ENCODE data around the gene ROMO1.
"Not testable (repeated sequence)": the region's sequence is repeated elsewhere in the genome, so short reads cannot be mapped to it uniquely, and the experiment has no call there.

Gene ROMO1

DNA sequence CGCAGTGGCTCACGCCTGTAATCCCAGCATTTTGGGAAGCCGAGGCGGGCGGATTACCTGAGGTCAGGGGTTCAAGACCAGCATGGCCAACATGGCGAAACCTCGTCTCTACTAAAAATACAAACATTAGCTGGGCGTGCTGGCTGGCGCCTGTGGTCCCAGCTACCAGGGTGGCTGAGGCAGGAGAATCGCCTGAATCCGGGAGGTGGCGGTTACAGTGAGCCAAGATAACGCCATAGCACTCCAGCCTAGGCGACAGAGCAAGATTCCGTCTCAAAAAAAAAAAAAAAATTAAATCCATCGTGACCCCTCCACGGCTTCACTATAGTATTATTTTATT is 33.3 kb upstream of the ROMO1 start:
- no peaks in the 10 kb centered on the region for H3K9me3 Mint-ChIP-seq
- peak overlapping the region in 1 of 2 donors; percentile 10 for H3K4me3 Mint-ChIP-seq
- no peak overlapping the region for H3K27ac Mint-ChIP-seq

DNA sequence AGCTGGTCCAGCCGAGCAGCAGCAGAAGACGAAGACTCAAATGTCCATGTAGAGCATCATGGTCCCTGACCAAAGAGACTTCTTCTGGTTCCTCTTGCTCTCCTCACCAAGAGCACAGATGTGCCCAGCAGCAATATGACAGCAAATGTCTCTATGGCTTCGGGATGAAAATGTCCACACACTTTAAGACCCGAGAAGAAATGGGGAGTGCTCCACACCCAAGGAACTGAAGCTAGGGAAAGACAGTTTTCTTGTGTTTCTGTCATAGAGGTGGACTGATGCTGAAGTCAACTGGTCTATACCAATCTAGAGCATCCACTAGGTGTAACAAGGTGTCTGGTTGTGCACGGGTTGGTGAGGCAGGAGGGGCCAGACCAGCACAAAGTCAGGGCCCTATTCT is 30.0 kb upstream of the ROMO1 start:
- ATAC-seq (no peak), DNase-seq (no peak)
- no peaks in the 10 kb centered on the region for H3K27me3 Mint-ChIP-seq
- no peaks in the 10 kb centered on the region for H3K9me3 Mint-ChIP-seq
- H3K4me1 Mint-ChIP-seq, result peaks cover 7% of the 10 kb centered on the region
- H3K4me3 Mint-ChIP-seq, result no peak overlapping the region
- no peak overlapping the region for H3K27ac Mint-ChIP-seq

More for the DNA sequence above, 33.3 kb upstream of the ROMO1 start:
- Mint-ChIP-seq H3K4me1 (peaks cover 19% of the 10 kb centered on the region), H3K27me3 (no peaks in the 10 kb centered on the region)
- ATAC-seq, result no peak
- no peak for DNase-seq

DNA sequence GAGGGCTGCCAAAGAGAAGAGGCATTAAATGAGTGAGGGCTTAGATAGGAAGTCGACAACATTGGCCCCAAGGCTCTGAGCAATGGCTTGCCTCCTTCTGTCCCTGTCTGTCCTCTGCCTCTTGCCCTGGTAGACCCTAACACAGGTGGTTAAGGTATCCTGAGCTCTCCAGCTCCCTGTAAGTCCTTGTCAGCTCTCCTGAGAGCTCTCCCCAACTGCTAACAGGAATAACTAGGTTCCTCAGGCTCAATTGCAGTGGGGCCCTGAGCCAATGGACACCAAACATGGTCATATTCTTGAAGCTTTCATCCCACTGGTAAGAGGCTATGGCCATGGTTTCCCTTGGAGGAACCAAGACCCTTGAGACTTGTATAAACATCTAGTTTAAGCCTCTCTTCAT is 29.5 kb upstream of the ROMO1 start:
- Mint-ChIP-seq H3K27me3 (no peaks in the 10 kb centered on the region), H3K4me1 (peaks cover 6% of the 10 kb centered on the region), H3K9me3 (no peaks in the 10 kb centered on the region), H3K4me3 (no peak overlapping the region), H3K27ac (no peak overlapping the region)
- ATAC-seq (no peak), DNase-seq (no peak)

DNA sequence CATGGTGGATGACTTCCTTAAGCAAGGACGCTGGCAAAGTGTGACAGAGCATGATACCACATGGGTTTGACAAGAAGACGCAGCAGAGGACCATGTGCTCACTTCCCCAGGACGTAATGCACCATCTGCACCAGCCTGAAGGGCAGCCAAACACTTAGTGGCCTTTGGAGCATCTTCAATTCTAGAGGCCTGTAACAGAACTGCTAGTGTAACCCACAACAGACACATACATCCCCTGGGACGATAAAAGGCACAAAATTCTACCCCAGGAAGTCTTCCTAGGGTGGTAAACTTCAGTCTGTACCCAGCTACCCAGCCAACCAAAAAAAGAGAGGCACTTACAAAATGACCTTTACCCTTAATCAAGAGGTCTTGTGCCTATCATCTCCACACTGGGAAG is 25.3 kb upstream of the ROMO1 start:
- peak in 1 of 2 donors; percentile 1 for DNase-seq
- Mint-ChIP-seq H3K4me3 (no peak overlapping the region), H3K9me3 (no peaks in the 10 kb centered on the region), H3K27me3 (no peaks in the 10 kb centered on the region), H3K27ac (no peak overlapping the region), H3K4me1 (no peaks in the 10 kb centered on the region)
- no peak for ATAC-seq

DNA sequence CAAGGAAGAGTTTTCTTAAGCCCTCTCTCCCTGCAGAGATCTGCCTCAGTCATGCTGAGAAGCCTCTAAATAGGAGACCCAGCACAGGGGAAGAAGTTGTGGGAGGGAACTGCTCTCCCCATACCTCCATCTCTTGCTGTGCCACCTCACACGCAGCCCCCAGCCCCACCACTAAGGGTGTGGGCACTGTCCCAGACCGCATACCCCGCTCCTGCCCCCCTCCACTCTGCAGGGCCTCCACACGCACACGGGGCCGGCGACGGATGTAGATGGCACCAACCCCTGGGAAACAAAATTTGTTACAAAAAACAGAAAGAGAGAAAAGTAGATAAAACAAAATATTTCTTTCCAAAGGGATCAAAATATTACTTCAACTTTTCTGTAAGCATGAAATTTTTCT is 24.3 kb upstream of the ROMO1 start:
- no peak overlapping the region for H3K27ac Mint-ChIP-seq
- no peaks in the 10 kb centered on the region for H3K9me3 Mint-ChIP-seq
- ATAC-seq, result no peak
- H3K4me3 Mint-ChIP-seq, result no peak overlapping the region
- no peaks in the 10 kb centered on the region for H3K27me3 Mint-ChIP-seq
- H3K4me1 Mint-ChIP-seq, result no peaks in the 10 kb centered on the region
- DNase-seq, result no peak

DNA sequence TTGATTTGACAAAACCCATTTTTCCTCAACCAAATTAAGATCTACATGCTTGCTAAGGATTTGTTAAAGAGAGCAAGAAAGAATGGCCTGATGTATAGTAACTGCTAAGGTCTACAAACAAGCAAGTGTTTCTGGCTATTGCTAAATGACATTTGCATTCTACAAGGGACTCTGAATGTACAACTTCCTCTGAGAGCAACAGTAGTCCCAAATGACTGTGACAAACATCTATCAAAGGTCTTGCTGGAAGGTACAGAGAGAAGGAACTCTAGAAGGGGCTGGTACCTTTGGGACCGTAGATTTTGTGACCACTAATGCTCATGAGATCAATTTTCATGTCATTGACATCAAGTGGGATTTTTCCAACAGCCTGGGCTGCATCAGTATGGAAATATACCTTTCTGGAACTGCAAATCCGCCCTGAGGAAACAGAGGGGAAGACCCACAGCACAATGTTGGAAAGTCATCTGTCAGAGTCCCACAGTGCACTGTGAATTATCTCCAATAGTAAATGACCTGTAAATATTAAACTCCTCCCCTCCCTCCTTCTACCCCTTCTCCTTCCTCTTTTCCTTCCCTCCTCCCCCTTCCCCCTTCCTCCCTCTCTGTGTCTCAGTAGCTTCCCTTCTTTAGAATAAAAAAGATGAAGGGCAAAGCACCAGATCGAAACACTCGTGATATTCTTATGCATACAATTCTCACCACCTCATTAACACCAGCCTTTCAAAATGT is 18.6 kb upstream of the ROMO1 start:
- no peaks in the 10 kb centered on the region for H3K27me3 Mint-ChIP-seq
- H3K27ac Mint-ChIP-seq, result no peak overlapping the region
- H3K9me3 Mint-ChIP-seq, result no peaks in the 10 kb centered on the region
- DNase-seq (no peak), ATAC-seq (no peak)
- no peaks in the 10 kb centered on the region for H3K4me1 Mint-ChIP-seq
- no peak overlapping the region for H3K4me3 Mint-ChIP-seq

DNA sequence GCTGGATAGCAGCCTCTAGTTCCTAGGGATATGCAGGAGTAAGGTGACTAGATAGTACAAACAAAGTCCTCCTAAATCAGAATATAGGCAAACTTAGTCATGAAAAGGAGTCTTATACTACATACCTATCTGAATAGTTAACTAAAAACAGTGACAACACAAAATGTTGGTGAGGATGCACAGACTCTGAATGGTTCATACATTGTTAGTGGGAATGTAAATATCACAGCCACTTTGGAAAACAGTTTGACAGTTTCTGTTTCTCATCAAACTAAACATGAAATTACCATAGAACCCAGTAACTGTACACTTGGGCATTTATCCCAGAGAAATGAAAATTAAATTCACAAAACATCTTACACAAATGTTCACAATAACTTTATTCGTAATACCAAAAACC is 17.2 kb upstream of the ROMO1 start:
- no peak overlapping the region for H3K27ac Mint-ChIP-seq

DNA sequence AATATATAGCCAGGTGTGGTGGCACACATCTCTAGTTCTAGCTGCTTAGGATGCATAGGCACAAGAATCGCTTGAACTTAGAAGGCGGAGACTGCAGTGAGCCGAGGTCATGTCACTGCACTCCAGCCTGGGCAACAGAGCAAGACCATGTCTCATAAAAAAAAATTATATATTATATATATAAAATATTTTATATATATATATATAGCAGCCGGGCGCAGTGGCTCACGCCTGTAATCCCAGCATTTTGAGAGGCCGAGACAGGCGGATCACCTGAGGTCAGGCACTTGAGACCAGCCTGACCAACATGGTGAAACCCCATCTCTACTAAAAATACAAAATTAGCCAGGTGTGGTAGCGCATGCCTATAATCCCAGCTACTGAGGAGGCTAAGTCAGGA is 13.8 kb upstream of the ROMO1 start:
- not testable (repeated sequence) for H3K27ac Mint-ChIP-seq, H3K27me3 Mint-ChIP-seq, H3K4me3 Mint-ChIP-seq, H3K9me3 Mint-ChIP-seq, H3K4me1 Mint-ChIP-seq, ATAC-seq
- peak in 1 of 2 donors; percentile 4 for DNase-seq

More for the DNA sequence above, 17.2 kb upstream of the ROMO1 start:
- no peak for DNase-seq
- no peak overlapping the region for H3K4me3 Mint-ChIP-seq
- no peaks in the 10 kb centered on the region for H3K4me1 Mint-ChIP-seq
- no peaks in the 10 kb centered on the region for H3K9me3 Mint-ChIP-seq
- no peak for ATAC-seq
- H3K27me3 Mint-ChIP-seq, result no peaks in the 10 kb centered on the region

DNA sequence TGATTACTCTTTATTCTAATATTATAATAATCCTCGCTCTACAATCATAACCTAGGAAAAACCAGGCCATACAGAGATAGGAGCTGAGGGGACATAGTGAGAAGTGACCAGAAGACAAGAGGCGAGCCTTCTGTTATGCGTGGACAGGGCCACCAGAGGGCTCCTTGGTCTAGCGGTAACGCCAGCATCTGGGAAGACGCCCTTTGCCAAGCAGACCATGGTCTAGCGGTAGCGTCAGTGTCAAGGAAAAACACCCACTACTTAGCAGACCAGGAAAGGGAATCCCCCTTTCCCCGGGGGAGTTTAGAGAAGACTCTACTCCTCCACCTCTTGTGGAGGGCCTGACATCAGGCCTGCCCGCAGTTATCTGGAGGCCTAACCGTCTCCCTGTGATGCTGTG is 12.3 kb upstream of the ROMO1 start:
- H3K4me3 Mint-ChIP-seq, H3K27ac Mint-ChIP-seq, H3K4me1 Mint-ChIP-seq, H3K9me3 Mint-ChIP-seq, ATAC-seq, H3K27me3 Mint-ChIP-seq: not testable (repeated sequence)
- peak in 1 of 2 donors; percentile 24 for DNase-seq

DNA sequence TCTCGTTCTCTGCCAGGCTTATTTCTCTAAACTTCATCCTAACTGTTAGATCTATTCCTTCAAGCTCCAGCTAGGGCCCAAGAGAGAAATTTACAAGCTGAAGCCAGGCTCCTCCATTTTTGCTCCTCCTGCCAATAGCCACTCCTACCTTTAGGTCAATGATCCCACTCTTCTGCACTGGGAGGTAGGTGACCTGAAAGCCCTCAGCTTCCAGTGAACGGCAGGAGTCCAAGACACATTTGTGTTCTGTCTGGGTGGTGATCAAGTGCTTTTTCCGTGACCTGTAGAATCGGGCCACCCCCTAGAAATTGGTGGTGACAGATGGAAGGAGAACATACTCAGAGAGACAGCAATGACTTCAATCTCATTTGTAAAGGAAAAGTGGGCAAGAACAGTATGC is 8.9 kb upstream of the ROMO1 start:
- Mint-ChIP-seq H3K9me3 (no peaks in the 10 kb centered on the region), H3K4me1 (no peaks in the 10 kb centered on the region), H3K27me3 (no peaks in the 10 kb centered on the region), H3K27ac (no peak overlapping the region), H3K4me3 (no peak overlapping the region)
- ATAC-seq (no peak), DNase-seq (no peak)

DNA sequence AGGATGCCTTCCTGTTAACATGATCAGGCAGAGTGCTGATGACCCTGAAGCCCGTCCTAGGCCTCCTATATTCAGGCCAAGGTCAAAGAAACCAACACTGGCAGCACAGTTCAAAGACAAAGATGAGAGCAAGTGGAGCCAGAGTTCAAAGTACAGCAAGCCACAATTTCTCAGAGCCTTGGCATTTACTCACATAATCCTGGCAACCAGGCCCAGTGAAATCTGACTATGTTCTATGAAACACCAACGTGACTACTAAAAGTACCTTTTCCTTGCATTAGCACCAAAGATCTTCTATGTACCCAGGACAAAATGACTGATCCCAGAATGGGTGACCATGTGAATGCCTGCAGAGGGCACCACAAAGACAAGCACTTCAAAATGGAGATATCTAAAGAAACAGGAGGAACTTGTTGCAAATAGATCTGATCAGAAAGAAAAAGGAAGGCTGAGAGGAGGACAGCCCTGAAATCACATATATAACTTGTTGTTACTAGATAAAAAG is 3.9 kb upstream of the ROMO1 start:
- Mint-ChIP-seq H3K27me3 (no peaks in the 10 kb centered on the region), H3K27ac (no peak overlapping the region), H3K9me3 (no peaks in the 10 kb centered on the region), H3K4me3 (no peak overlapping the region), H3K4me1 (peaks cover 18% of the 10 kb centered on the region)
- DNase-seq (no peak), ATAC-seq (no peak)

DNA sequence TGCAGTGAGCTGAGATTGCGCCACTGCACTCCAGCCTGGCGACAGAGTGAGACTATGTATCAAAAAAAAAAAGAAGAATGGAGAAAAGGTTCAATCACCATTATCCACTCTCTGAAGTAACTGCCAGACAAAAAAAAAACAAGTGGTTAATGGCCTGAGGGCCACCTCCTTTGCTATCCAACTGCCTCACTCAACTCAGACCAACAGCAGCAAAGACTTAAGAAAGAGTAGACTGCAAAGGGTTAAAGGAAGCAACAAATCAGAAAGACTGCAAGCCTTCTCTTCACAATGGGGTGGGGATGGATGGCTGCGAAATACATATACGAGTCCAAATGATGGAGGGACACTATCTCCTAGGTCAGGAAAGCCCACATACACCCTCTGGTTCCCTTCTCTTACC is 3.2 kb upstream of the ROMO1 start:
- Mint-ChIP-seq H3K4me3 (no peak overlapping the region), H3K9me3 (no peaks in the 10 kb centered on the region), H3K27ac (no peak overlapping the region), H3K27me3 (no peaks in the 10 kb centered on the region), H3K4me1 (peaks cover 25% of the 10 kb centered on the region)
- ATAC-seq, result no peak
- no peak for DNase-seq

DNA sequence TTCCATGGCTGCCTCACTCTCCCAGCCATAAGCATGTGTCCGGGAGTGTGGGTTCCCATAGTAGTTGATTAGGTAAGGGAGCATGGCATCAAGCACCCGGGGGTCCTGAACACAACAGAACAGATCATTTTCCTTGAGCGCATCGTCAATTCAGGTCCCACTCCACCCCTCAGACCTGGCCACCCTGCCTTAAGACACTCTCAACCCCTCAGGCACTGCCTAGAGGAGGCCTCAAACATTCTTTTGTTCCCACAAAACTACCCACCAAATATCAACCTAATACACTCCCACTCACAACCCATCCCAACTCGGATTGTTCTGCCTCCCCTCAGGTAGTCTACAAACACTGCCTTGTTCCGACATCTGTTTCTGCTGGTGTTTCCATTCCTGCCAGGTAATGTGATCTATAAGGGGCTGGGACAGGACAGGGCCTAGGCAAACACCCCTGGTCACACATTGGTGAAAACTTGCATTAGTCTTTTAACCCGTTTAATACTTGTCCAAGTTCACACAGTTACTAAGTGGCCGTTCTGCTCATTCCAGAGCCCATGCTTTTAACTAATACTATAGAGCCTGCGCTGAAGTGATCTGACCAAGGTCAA is 1.4 kb upstream of the ROMO1 start:
- no peaks in the 10 kb centered on the region for H3K9me3 Mint-ChIP-seq
- DNase-seq (no peak), ATAC-seq (no peak)
- H3K27ac Mint-ChIP-seq, result no peak overlapping the region
- peaks cover 41% of the 10 kb centered on the region for H3K4me1 Mint-ChIP-seq
- H3K27me3 Mint-ChIP-seq, result no peaks in the 10 kb centered on the region
- H3K4me3 Mint-ChIP-seq, result peak overlapping the region; percentile 92 to 98

DNA sequence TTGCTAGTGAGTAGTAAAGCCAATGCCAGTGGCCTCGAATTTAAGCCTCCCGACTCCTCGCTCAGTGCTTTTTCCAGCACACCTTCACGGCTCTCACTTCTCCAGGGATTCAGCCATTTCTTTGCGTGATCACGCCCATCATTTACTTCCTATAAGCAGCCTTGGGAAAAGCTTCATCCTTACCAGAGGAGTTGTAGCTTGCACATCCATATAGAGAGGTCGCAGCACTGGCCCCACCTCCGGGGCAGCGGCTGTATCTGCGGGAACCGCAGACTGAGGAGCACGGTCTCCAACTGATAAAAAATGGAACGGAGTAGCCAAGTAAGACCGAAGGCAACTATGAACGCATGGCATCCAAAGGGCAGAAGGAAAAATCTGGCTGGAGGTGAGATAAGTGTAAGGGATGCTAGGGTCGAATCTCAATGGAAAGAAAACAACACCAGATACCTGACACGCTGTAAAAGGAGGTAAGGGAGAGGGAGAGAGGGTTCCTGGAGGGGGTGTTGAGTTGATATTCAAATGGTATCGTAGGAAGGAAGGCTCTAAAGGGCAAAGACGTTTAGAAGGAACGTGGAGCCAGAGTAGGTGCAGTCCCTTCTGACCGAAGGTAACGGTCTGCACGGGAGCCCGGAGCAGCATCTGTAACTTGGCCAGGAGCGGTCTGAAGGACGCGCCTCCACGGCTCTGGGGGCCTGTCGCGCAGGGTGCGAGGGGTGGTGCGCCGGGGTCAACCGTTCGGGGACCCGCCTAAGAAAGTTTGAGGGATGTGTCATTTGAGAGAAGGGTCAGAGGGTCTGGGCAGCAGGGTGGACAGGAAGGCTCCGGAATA is 693 bp upstream of the ROMO1 start:
- peaks cover 45% of the 10 kb centered on the region for H3K4me1 Mint-ChIP-seq
- peak in 1 of 2 donors; percentile 37 for DNase-seq

DNA sequence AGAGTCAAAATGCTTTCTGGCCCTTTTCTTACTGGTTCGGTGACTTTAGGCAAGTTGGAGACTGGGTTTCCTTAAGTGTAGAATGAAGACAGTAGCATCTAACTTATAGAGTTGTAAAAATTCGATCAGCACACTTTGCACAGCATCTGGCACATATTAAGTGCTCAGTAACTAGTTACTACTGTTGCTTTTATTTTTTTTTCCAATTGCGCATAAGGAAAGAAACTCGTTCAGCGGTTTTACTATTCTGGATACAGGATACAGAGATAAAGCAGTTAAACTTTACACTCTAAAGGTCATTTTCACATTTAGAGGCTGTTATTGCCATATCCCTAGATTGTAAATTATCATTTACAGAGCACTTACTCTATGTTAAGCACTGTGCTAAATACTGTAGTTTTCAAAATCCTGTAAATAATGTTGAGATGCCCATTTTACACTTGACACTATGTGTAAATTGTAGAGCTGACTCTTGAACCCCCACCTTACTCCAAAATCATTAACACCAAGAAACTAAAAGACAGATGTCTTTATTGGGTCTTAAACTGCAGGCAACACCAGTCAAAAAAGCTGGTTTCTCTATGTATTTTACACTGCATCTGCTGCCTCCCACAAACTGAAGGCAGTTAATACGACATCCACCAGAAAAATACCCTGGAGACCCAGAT is 886 bp downstream of the ROMO1 start:
- Mint-ChIP-seq H3K4me3 (peak overlapping the region; percentile 92 to 98), H3K9me3 (no peaks in the 10 kb centered on the region), H3K4me1 (peaks cover 50% of the 10 kb centered on the region), H3K27me3 (no peaks in the 10 kb centered on the region), H3K27ac (peak overlapping the region; percentile 94 to 99)
- DNase-seq (no peak), ATAC-seq (no peak)

More for the DNA sequence above, 693 bp upstream of the ROMO1 start:
- Mint-ChIP-seq H3K9me3 (no peaks in the 10 kb centered on the region), H3K27me3 (no peaks in the 10 kb centered on the region), H3K4me3 (peak overlapping the region; percentile 92 to 98), H3K27ac (peak overlapping the region; percentile 92 to 98)
- peak; percentile 53 for ATAC-seq

All from stimulated activated naive CD8-positive, alpha-beta T cell treated with anti-CD3 and anti-CD28 coated beads, Interleukin-15, amount 100 ng/mL, for 72 hours (primary cell).